PC-9 (cell line): ENCODE data around the gene PLA2G3.

Experiments used
- EZH2 ChIP-seq: fragments of 200-600 bp; sonication (generic); IDR thresholded peaks from 2 replicates; pipeline ENCODE4 v1.8.0; 2017; ENCODE audit warnings: antibody characterized with exemption, low read depth
- TF ChIP-seq, protein P1 (sequence below): fragments of 200-600 bp; sonication (generic); conservative IDR thresholded peaks from 2 replicates; pipeline ENCODE4 v1.6.1; 2017; ENCODE audit warnings: mixed run types, antibody characterized with exemption, mild to moderate bottlenecking, moderate library complexity

DNA sequence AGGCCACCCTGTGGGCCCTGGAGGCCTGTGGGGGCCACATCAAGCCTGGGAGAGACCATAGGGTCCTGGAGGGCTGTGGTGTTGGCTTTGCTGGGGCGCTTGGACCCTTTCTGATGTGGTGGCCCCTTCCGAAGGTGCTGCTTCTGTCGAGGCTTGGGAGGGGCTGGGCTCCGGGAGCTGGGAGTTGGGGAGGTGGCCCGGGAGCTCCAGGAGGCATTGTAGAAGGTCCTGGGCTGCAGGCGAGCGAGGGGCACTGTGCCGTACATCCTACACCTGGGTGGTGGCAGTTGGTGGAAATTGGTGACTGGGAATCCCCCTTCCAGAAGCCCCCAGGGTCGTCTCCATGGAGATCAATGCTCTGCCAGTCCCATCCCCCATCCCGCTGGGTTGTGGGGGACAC is 2.6 kb downstream of the PLA2G3 start:
- TF ChIP-seq, protein P1, sequence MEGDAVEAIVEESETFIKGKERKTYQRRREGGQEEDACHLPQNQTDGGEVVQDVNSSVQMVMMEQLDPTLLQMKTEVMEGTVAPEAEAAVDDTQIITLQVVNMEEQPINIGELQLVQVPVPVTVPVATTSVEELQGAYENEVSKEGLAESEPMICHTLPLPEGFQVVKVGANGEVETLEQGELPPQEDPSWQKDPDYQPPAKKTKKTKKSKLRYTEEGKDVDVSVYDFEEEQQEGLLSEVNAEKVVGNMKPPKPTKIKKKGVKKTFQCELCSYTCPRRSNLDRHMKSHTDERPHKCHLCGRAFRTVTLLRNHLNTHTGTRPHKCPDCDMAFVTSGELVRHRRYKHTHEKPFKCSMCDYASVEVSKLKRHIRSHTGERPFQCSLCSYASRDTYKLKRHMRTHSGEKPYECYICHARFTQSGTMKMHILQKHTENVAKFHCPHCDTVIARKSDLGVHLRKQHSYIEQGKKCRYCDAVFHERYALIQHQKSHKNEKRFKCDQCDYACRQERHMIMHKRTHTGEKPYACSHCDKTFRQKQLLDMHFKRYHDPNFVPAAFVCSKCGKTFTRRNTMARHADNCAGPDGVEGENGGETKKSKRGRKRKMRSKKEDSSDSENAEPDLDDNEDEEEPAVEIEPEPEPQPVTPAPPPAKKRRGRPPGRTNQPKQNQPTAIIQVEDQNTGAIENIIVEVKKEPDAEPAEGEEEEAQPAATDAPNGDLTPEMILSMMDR = no peak
- TF ChIP-seq EZH2 = no peak
